Measurements from ENCODE around the gene PJVK.
"Not testable (repeated sequence)": the region's sequence is repeated elsewhere in the genome, so short reads cannot be mapped to it uniquely, and the experiment has no call there.

The PJVK gene

DNA sequence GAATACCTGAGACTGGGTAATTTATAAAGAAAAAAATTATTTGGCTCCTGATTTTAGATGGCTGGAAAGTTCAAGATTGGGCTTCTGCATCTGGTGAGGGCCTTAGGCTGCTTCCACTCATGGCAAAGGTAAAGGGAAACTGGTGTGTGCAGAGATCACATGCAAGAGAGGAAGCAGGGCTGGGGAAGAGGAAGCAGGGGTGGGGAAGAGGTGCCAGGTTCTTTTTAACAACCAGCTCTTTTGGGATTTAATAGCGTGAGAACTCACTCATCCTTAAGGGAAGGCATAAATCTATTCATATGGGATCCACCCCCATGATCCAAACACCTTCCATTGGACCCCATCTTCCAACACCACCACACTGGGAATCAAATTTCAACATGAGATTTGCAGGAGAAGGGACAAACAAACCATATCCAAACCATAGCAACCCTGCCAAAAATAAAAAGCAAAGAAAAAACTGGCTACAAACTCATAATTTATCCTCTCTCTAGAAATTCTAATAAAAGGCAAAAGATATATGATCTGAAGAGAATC is 30.6 kb upstream of the PJVK start:
- ATAC-seq (ENCODE audit: low read depth) (no peak), DNase-seq (ENCODE audit: low spot score in 2 of 2) (no peak)
- Mint-ChIP-seq H3K36me3 (peaks cover 9% of the 10 kb centered on the region), H3K27me3 (no peaks in the 10 kb centered on the region), H3K4me1 (no peaks in the 10 kb centered on the region), H3K27ac (no peak overlapping the region), H3K4me3 (no peak overlapping the region), H3K9me3 (peaks cover 6% of the 10 kb centered on the region)

DNA sequence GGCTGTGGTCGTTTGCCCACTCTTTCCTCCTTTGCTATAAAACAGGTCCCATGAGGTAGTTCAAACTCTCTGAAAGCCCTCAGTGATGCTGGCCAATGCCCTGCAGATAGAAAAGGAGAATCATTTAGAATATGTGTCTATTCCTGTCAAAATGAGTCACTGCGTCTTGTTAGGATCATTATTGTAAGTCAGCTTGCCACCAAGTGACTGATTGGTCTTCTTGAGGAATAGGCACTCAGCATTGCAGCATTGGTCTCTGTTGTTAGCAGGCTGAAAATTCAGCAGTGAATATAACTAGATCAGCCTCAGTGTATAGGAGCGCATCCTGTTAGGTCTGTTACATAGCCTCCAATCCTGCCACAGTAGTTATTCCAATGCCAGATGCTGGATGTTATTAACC is 29.1 kb upstream of the PJVK start:
- Mint-ChIP-seq H3K9me3 (peaks cover 12% of the 10 kb centered on the region), H3K36me3 (peaks cover 23% of the 10 kb centered on the region)

DNA sequence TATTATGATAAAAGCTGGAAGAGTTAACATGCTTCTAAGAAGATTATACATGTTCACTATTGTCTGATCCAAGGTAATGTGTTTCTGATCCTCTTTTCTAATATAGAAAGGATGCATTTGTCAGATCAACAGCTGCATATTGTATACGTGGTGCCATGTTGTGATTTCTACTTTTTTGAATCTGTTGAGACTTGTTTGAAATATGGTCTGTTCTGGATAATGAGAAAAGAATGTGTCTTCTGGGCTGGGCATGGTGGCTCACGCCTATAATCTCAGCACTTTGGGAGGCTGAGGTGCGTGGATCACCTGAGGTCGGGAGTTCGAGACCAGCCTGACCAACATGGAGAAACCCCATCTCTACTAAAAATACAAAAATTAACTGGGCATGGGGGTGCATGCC is 27.4 kb upstream of the PJVK start:
- ATAC-seq (ENCODE audit: low read depth), result not testable (repeated sequence)

More for the DNA sequence above, 29.1 kb upstream of the PJVK start:
- no peaks in the 10 kb centered on the region for H3K27me3 Mint-ChIP-seq
- no peak overlapping the region for H3K27ac Mint-ChIP-seq
- no peak overlapping the region for H3K4me3 Mint-ChIP-seq
- DNase-seq (ENCODE audit: low spot score in 2 of 2) (no peak), ATAC-seq (ENCODE audit: low read depth) (no peak)
- no peaks in the 10 kb centered on the region for H3K4me1 Mint-ChIP-seq

DNA sequence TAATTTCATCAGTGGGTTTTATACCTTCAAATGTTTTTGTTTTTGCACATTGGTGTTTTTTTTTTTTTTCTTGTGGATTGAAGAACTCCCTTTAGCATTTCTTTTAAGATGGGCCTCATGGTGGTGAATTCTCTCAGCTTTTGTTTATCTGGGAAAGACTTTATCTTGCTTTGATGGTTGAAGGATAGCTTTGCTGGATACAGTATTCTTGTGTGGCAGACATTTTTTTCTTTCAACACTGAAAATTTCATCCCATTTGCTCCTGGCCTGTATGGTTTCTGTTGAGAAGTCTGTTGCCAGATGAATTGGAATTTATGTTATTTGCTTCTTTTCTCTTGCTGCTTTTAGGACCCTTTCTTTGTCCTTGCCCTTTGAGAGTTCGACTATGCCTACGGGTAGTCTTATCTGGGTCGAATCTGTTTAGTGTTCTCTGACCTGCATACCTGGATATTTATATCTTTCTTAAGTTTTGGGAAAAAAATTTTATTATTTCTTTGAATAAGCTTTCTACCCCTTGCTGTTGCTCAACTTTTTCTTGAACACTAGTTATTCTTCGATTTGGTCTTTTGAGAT is 25.8 kb upstream of the PJVK start:
- Mint-ChIP-seq H3K4me3 (no peak overlapping the region), H3K27ac (no peak overlapping the region), H3K27me3 (no peaks in the 10 kb centered on the region), H3K36me3 (peaks cover 33% of the 10 kb centered on the region), H3K4me1 (no peaks in the 10 kb centered on the region), H3K9me3 (peaks cover 12% of the 10 kb centered on the region)
- ATAC-seq (ENCODE audit: low read depth) (no peak), DNase-seq (ENCODE audit: low spot score in 2 of 2) (no peak)

More for the DNA sequence above, 27.4 kb upstream of the PJVK start:
- H3K27ac Mint-ChIP-seq; H3K4me1 Mint-ChIP-seq; H3K27me3 Mint-ChIP-seq; H3K4me3 Mint-ChIP-seq; DNase-seq (ENCODE audit: low spot score in 2 of 2): not testable (repeated sequence)
- Mint-ChIP-seq H3K36me3 (peaks cover 27% of the 10 kb centered on the region), H3K9me3 (peaks cover 12% of the 10 kb centered on the region)

DNA sequence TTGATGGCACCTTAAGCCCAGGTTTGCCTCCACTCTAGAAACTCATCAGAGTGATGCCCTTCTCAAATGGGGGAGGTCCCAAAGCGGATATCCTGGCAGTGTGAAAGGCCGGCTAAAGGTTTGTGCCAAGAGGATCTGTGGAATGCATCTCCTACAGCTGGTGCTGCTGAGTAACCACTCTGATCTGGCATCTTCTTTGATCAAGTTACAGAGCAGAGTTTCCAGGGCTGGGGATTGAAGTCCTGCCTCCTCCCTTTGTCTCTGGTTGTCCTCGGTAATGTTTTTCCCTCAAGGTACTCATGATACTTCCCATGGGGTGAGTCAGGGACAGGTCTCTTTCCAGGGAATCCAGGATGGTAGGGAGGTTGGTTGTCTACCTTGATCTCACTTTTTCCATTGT is 24.8 kb upstream of the PJVK start:
- no peak overlapping the region for H3K27ac Mint-ChIP-seq
- no peaks in the 10 kb centered on the region for H3K27me3 Mint-ChIP-seq
- no peak for ATAC-seq (ENCODE audit: low read depth)
- peaks cover 38% of the 10 kb centered on the region for H3K36me3 Mint-ChIP-seq
- no peak overlapping the region for H3K4me3 Mint-ChIP-seq
- DNase-seq (ENCODE audit: low spot score in 2 of 2), result no peak
- no peaks in the 10 kb centered on the region for H3K4me1 Mint-ChIP-seq
- peaks cover 12% of the 10 kb centered on the region for H3K9me3 Mint-ChIP-seq

DNA sequence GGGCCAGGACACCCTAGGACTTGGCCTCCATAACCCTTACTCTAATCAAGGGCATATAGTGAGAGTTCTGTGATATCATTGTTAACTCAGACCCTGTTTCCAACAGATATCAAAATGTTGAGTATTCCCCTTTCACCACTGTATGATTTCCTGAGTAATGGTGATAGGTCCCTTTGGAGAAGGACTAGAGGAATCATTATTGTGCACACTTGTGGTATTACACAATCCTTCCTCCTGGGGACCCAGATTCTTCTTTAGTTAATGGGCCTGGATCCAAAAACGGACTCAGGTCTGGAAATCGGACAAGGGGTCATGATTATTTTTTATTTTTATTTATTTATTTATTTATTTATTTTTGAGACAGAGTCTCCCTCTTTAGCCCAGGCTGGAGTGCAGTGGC is 23.7 kb upstream of the PJVK start:
- no peak for ATAC-seq (ENCODE audit: low read depth)
- Mint-ChIP-seq H3K4me1 (no peaks in the 10 kb centered on the region), H3K27me3 (no peaks in the 10 kb centered on the region), H3K27ac (no peak overlapping the region), H3K9me3 (peaks cover 12% of the 10 kb centered on the region), H3K36me3 (peaks cover 38% of the 10 kb centered on the region), H3K4me3 (no peak overlapping the region)
- no peak for DNase-seq (ENCODE audit: low spot score in 2 of 2)

DNA sequence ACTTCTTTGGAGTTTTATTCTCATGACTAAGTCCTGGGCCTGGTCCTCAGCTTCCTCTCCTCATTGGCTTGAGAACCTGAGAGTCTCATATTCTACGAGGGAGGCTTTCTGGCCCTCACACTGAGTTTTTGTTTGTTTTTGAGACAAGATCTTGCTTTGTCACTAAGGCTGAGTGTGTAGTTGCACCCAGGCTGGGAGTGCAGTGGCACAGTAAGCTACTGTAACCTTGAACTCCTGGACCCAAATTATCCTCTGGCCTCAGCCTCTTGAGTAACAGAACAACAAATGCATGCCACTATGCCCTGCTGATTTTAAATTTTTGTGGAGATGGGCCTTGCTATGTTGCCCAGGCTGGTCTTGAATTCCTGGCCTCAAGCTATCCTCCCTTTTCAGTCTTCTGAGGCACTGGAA is 22.8 kb upstream of the PJVK start:
- Mint-ChIP-seq H3K36me3 (peaks cover 40% of the 10 kb centered on the region), H3K4me1 (no peaks in the 10 kb centered on the region), H3K27ac (no peak overlapping the region), H3K9me3 (peaks cover 12% of the 10 kb centered on the region), H3K4me3 (no peak overlapping the region), H3K27me3 (no peaks in the 10 kb centered on the region)
- no peak for ATAC-seq (ENCODE audit: low read depth)
- no peak for DNase-seq (ENCODE audit: low spot score in 2 of 2)

DNA sequence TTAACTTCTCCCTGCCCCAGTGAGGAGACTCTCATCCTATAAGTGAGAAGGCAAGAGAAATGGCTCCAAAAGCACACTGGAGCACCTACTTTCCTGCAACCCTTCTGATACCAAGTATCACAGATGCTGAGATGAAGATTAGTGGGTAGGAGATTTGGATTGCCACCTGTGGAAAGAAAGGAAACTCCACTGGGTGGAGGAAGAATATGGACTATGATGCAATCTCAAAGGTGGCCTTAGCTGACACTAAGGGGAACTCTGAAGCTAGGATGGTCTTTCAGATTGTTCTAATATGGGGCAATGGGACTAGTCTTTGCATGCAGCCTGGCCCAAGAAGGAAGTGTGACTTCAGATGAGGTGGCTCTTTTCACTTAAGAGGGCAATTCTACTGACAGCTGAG is 21.8 kb upstream of the PJVK start:
- ATAC-seq (ENCODE audit: low read depth), result no peak
- Mint-ChIP-seq H3K4me3 (no peak overlapping the region), H3K4me1 (no peaks in the 10 kb centered on the region), H3K27me3 (no peaks in the 10 kb centered on the region), H3K9me3 (peaks cover 12% of the 10 kb centered on the region), H3K27ac (no peak overlapping the region), H3K36me3 (peaks cover 37% of the 10 kb centered on the region)
- DNase-seq (ENCODE audit: low spot score in 2 of 2), result no peak

DNA sequence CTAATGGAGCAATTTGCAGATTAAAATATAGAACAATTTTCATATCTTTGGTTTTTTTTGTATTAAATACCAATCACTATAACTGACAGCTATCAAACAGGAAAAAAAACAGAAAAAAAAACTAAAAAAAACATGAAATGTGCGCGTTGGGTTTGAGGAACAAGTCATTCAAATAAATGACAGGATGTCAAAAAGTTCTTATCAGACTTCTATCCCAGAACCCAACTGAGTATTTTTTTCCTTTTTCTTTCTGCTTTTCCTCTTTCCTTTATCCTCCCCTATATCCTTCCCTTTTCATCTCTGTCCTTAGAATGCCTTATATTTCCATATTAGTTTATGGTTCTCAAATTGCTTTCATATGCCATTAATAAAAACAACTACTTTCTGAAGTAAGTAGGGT is 14.5 kb upstream of the PJVK start:
- Mint-ChIP-seq H3K27me3 (no peaks in the 10 kb centered on the region), H3K9me3 (no peaks in the 10 kb centered on the region), H3K4me1 (no peaks in the 10 kb centered on the region), H3K4me3 (no peak overlapping the region), H3K27ac (peak overlapping the region; percentile 32), H3K36me3 (peaks cover 33% of the 10 kb centered on the region)
- no peak for DNase-seq (ENCODE audit: low spot score in 2 of 2)
- no peak for ATAC-seq (ENCODE audit: low read depth)

DNA sequence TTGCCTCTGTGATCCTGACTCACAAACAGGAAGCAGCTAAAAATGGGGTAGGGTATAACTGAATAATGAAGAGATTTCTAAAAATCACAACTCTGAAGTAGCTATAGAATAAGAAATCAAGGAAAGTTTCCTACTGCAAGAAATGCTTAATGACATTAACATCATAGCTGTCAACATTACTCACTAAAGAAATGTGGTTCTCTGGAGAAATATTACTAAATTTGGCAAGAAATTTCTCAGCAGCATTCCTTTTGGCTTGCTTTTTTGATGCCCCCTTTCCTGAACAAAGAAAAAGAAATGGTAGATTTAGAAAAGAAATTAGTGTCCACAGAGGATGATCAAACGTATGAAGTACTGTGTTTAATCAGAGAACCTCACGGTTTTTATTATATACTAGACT is 9.8 kb upstream of the PJVK start:
- Mint-ChIP-seq H3K27ac (peak overlapping the region; percentile 29), H3K27me3 (no peaks in the 10 kb centered on the region), H3K9me3 (no peaks in the 10 kb centered on the region), H3K4me3 (no peak overlapping the region), H3K4me1 (no peaks in the 10 kb centered on the region), H3K36me3 (peaks cover 34% of the 10 kb centered on the region)
- DNase-seq (ENCODE audit: low spot score in 2 of 2) (no peak), ATAC-seq (ENCODE audit: low read depth) (no peak)

DNA sequence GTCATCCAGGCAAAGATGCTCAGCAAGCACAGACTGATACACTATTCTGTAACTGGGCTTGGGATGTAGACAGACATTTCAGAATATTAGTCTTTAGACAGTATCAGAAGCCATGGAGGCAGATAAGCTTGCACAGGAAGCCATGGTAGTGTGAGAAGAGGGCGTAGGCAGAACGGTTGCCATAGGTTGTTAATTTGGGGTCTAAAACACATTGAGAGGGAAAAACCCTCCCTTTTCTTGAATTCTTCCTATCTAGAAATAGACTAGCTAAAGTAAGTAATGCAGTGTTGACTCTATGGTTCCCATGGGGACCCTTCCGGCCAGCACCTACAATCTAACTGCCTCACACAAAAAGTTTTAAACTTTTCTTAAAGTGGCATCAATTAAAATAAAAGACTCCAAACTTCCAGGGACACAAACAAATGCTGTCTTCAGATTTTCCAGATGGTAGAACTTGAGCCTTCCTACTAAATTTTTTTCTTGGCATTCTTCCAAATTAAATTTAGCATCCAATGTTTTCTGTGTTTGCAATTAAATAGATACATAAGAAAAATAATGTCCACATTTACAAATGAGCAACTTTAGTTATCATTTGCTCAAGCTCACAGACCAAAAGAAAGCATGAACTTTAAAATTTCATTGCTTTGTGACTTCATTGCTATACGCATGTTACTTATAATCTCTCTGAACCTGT is 2.1 kb upstream of the PJVK start:
- Mint-ChIP-seq H3K27ac (peak overlapping the region; percentile 96), H3K9me3 (no peaks in the 10 kb centered on the region), H3K27me3 (no peaks in the 10 kb centered on the region), H3K4me3 (no peak overlapping the region), H3K4me1 (peaks cover 13% of the 10 kb centered on the region), H3K36me3 (peaks cover 18% of the 10 kb centered on the region)
- ATAC-seq (ENCODE audit: low read depth), result no peak
- DNase-seq (ENCODE audit: low spot score in 2 of 2), result no peak

DNA sequence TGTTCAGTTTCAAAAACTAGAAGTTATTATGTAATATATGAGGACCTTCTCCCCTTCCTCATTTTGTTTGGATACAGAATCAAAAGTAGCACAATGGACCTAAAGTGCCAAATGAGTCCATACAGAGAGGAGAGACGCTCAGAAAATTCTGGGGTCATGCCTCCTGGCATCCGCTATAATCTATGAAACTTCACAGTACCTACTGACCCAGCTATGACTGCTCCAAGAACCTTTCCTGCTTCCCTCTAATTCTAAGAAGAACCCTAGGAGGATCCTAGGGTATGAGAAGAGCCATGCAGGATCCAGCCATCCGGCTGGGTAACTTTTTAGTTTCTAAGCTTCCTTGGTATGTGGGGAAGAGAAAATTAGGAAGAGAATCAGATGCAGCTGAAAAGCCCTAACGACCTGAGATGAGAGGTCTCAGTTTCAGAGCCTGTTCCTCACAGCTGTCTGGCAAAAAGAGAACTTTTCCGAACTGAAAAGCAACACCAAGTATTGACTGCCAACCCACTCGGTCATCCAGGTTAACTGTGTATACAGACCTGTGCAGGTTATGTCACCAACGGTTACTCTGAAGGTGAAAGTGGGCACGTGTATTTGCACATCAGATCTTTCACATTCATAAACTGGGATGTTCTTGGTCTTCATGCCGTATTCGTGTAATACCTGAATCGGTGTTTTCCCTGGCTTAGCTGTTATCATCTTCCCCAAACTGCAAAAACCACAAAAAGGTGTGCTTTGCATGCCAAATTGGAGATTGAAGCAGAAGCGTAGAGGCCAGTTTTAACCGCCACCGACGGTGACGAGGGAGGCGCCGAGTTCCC is 1.3 kb upstream of the PJVK start:
- no peak for DNase-seq (ENCODE audit: low spot score in 2 of 2)
- H3K4me1 Mint-ChIP-seq, result peaks cover 13% of the 10 kb centered on the region
- H3K36me3 Mint-ChIP-seq, result peaks cover 14% of the 10 kb centered on the region
- H3K27ac Mint-ChIP-seq, result peak overlapping the region; percentile 96
- H3K9me3 Mint-ChIP-seq, result no peaks in the 10 kb centered on the region
- ATAC-seq (ENCODE audit: low read depth), result no peak
- H3K27me3 Mint-ChIP-seq, result no peaks in the 10 kb centered on the region
- H3K4me3 Mint-ChIP-seq, result peak overlapping the region; percentile 91

DNA sequence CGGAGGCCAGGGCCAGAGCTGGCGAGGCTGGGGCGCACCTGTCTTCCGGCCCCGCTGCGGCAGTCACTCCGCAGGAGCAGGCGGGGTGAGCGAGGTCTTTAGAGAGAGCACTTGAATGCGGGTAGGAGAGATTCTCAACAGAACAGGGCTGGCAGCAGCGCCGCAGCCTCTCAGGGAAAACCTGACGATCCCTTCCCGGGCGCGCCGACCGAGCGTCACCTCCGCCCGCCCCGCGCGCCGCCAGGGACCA is 729 bp upstream of the PJVK start:
- H3K4me1 Mint-ChIP-seq, result peaks cover 13% of the 10 kb centered on the region
- H3K4me3 Mint-ChIP-seq, result peak overlapping the region; percentile 91
- H3K27me3 Mint-ChIP-seq, result no peaks in the 10 kb centered on the region
- peaks cover 11% of the 10 kb centered on the region for H3K36me3 Mint-ChIP-seq
- peak overlapping the region; percentile 96 for H3K27ac Mint-ChIP-seq
- DNase-seq (ENCODE audit: low spot score in 2 of 2) (peak; percentile 74 to 83), ATAC-seq (ENCODE audit: low read depth) (peak; percentile 66)
- H3K9me3 Mint-ChIP-seq, result no peaks in the 10 kb centered on the region

DNA sequence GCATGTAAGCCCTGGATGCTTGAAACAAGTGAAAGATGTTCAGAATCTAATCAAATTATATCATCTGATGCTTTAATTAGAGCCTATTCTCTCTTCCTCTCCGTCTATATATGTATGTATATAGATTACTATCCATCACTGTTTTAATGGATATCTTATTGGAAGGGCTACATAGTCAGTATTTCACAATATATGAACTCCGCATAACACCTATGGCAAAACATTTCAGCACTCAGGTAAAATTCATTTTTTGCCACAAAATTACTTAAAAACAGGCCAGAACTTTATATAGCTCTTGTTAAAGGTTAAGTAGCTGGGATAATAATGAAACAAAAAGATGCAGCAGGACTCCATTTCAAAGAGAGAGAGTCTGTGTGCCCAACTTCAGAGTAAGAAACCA is 1.2 kb downstream of the PJVK start:
- H3K27me3 Mint-ChIP-seq, result no peaks in the 10 kb centered on the region

More for the DNA sequence above, 1.2 kb downstream of the PJVK start:
- DNase-seq (ENCODE audit: low spot score in 2 of 2) (no peak), ATAC-seq (ENCODE audit: low read depth) (no peak)
- H3K27ac Mint-ChIP-seq, result no peak overlapping the region
- peak overlapping the region; percentile 11 for H3K4me3 Mint-ChIP-seq
- peaks cover 10% of the 10 kb centered on the region for H3K36me3 Mint-ChIP-seq
- no peaks in the 10 kb centered on the region for H3K9me3 Mint-ChIP-seq
- peaks cover 13% of the 10 kb centered on the region for H3K4me1 Mint-ChIP-seq

Measured in memory B cell (primary cell).